IPS DF 6.9 (cell line): ENCODE measurements around the gene TBX2.
"Not testable (repeated sequence)": the region's sequence is repeated elsewhere in the genome, so short reads cannot be mapped to it uniquely, and the experiment has no call there.

Source experiments
- DNase-seq: peaks from one replicate; pipeline ENCODE4 v3.0.0-alpha.2; 2013; ENCODE audit warnings: low read depth, low spot score
- H3K27ac ChIP-seq: one replicate; pipeline ENCODE4 v1.5.1; 2013; ENCODE audit warnings: low read length, control low read depth
- H3K27me3 ChIP-seq: 2 replicates; pipeline ENCODE4 v1.6.1; 2013; ENCODE audit warnings: mild to moderate bottlenecking, low read length; ENCODE audit not compliant: control insufficient read depth, insufficient read depth
- H3K36me3 ChIP-seq: 2 replicates; pipeline ENCODE4 v1.6.1; 2013; ENCODE audit warnings: low read length; ENCODE audit not compliant: control insufficient read depth, insufficient read depth
- H3K4me1 ChIP-seq: 2 replicates; pipeline ENCODE4 v1.6.1; 2013; ENCODE audit warnings: low read length; ENCODE audit not compliant: control insufficient read depth, insufficient read depth
- H3K4me3 ChIP-seq: 2 replicates; pipeline ENCODE4 v1.5.1; 2013; ENCODE audit warnings: mild to moderate bottlenecking, low read length
- H3K9me3 ChIP-seq: 2 replicates; pipeline ENCODE4 v1.6.1; 2013; ENCODE audit warnings: low read length, inconsistent platforms; ENCODE audit not compliant: control insufficient read depth, insufficient read depth
- WGBS: extraction: QIAGEN DNeasy Blood & Tissue Kit; methylation state at CpG from one replicate; pipeline ENCODE4 v1.1.7; 2013; ENCODE audit warnings: mixed read lengths, missing lambda C conversion rate; ENCODE audit not compliant: insufficient read length, insufficient coverage; 5-methylcytosine and 5-hydroxymethylcytosine counted together

The TBX2 gene

GRCh38 chr17:61399131-61400065 lies at the start of gene TBX2:
Gene TBX2 (plus strand): TSS chr17:61399843. CDS start chr17:61400177, 334 bp downstream.
- WGBS: no CpG with 5 or more reads among the region's 98 CpGs
- Histone ChIP-seq H3K4me1 (peaks cover 17% of the 10 kb centered on the region), H3K27ac (no peak within 1 kb of the TSS), H3K27me3 (peaks cover 89% of the 10 kb centered on the region), H3K4me3 (peak within 1 kb of the TSS; percentile 16; the same call in 1 of the 2 replicates), H3K36me3 (no peaks in the 10 kb centered on the region), H3K9me3 (no peaks in the 10 kb centered on the region)
- no peak for DNase-seq

DNA sequence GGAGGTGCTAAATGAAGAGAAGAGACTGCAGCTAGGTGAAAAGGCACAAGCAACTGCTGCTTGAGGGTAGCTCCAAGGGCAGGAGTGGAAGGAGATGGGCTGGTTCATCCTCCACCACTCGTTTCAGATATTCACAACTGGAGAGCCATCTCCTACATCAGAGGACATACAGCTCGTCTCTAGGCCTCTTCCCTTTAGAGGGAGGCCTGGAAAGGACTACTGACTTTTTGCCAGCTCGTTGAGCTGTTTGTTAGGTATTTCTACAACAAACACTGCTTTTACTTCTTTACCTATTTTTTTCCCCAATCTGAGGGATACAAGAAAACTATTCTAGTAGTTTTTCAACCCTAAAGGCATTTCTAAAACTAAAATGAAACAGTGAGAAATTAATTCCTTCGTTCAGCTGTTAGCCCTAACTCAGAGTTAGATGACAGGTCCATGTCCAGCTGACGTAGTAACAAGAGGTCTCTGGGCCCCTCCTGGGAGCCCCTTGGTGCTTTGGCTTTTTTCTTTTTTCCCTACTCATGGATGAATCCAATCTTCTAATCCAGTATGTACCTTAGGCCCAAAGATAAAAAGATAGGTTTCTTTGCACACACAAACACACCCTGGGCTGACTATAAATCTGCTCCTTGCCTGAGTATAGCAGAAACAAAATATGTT lies 47.8 kb upstream of the TBX2 start:
- DNase-seq: no peak
- no peaks in the 10 kb centered on the region for H3K27me3 ChIP-seq
- WGBS: no CpG with 5 or more reads among the region's 5 CpGs
- H3K9me3 ChIP-seq: no peaks in the 10 kb centered on the region
- peaks cover 5% of the 10 kb centered on the region for H3K4me1 ChIP-seq
- H3K27ac ChIP-seq: no peak overlapping the region
- H3K4me3 ChIP-seq: no peak overlapping the region
- H3K36me3 ChIP-seq: no peaks in the 10 kb centered on the region

DNA sequence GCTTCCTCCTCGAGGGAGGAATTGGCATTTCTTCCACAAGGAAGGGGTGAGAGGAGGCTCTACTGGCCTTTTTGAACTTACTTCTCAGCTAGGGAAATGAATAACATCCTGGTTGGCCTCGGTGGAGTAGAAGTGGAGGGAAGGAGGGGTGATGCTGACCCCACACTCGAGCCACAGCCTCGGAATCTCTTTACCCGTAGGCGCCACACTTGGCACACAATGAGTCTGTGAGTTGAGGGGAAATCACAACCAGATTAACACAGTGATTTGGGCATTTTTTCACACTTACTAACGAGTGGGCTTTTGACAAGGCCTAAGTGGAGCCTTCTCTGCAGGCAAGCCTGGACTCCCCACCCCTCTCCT lies 47.3 kb upstream of the TBX2 start:
- no CpG with 5 or more reads among the region's 7 CpGs for WGBS
- no peaks in the 10 kb centered on the region for H3K27me3 ChIP-seq
- H3K4me3 ChIP-seq: no peak overlapping the region
- H3K9me3 ChIP-seq: no peaks in the 10 kb centered on the region
- DNase-seq: no peak
- H3K36me3 ChIP-seq: no peaks in the 10 kb centered on the region
- peaks cover 5% of the 10 kb centered on the region for H3K4me1 ChIP-seq
- H3K27ac ChIP-seq: no peak overlapping the region

DNA sequence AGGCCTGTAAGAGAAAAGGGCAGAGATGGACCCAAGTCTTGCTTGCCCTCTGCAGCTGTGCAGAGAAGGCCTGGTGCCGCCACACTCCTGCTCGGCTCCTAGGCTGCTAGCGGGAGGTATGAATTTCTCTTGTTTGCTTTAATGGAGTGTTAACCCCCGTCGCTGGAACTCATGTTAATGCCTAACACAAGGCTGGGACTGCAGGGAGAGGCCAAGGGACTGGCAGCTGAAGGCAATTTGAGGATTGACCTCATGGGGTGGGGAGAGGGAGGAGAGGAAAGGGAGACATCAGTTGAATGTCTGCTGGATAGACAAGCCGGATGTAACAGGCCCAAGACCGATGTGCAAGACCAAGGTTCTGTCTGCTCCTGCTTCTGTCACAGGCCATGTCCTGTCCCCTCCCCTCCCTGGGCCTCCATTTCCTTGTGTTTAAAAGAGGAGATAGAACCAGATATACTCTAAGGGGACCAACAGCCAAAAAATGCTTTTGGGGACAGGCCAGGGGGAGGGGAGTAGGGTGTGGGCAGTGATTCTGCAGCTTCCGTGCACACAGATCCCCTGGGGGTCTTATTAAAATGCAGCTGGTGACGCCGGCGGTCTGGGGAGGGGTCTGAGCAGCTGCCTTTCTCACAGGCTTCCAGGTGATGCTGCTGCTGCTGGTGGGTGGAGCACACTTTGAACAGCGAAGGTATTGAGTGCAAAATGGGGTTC lies 46.7 kb upstream of the TBX2 start:
- Histone ChIP-seq H3K27ac (no peak overlapping the region), H3K36me3 (no peaks in the 10 kb centered on the region), H3K4me3 (no peak overlapping the region), H3K27me3 (no peaks in the 10 kb centered on the region), H3K9me3 (no peaks in the 10 kb centered on the region), H3K4me1 (peaks cover 5% of the 10 kb centered on the region)
- WGBS: no CpG with 5 or more reads among the region's 12 CpGs
- DNase-seq: no peak

DNA sequence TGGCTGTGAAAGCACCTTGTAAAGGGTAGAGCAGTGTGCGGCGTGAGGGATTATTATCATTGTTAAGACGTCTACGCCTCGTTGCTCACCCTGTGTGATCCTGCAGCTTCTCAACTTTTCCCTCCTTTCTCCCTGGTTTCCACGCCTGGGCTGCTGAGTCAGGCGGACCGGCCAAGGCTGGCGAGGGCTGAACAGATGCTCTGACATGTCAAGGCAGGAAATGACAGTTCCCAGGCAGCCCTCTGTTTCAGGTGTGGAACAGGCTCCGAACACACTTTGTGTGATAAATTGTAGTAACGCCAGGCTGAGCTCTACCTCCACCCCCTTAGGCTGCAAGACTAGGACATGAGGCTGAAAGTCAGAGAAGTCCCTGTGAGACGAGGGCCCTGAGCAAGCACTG lies 46.0 kb upstream of the TBX2 start:
- Histone ChIP-seq H3K27ac (no peak overlapping the region), H3K36me3 (no peaks in the 10 kb centered on the region), H3K4me3 (no peak overlapping the region), H3K27me3 (no peaks in the 10 kb centered on the region), H3K4me1 (peaks cover 5% of the 10 kb centered on the region), H3K9me3 (no peaks in the 10 kb centered on the region)
- WGBS: no CpG with 5 or more reads among the region's 12 CpGs
- no peak for DNase-seq

DNA sequence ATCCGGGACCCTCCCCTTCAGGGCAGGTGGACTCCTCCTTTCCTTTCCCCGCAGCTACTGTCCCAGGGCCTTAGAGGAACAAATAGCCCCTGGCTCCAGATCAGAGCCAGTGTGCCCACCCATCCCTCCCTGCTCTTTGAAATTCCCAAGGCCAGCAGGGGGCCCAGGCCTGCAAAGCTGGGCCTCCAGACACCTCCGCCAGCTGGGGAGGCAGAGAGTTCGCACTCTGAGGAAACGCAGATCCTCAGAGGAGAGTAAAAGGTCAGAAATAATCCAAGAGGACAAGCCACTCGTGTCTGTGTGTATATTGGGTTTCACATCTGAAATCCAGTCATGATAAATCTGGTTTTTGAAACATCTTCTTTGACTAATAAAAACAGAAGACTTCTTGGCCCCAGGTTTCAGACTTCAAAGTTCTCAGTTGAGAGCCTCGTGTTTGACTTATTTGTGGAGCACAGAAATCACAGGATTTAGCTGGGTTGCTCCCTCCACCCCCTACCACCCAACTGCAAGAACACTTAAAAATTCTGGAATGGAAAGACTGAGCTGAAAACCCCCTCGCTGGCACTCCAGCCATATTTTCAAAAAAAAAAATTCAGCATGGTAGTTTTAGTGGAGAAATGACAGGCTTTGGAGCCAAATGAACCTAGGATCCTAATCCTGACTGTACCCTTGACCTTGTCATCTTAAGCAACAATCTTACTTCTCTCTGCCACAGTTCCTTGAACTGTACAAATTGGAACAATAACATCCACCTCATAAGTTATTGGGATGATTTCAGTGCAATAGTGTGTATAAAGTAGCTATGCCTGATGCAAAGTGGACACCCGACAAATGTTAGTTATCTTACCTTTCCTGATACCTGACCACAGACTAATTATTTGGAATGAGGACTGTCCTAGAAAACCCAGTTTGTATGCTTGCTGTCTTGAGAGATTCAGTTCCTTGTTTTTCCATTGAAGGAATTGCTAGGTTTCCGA lies 44.5 kb upstream of the TBX2 start:
- DNase-seq: no peak
- H3K27me3 ChIP-seq: no peaks in the 10 kb centered on the region
- H3K27ac ChIP-seq: no peak overlapping the region
- no CpG with 5 or more reads among the region's 10 CpGs for WGBS
- H3K36me3 ChIP-seq: no peaks in the 10 kb centered on the region
- H3K9me3 ChIP-seq: no peaks in the 10 kb centered on the region
- peaks cover 5% of the 10 kb centered on the region for H3K4me1 ChIP-seq
- H3K4me3 ChIP-seq: no peak overlapping the region

- not testable (repeated sequence) for H3K4me3 ChIP-seq, H3K4me1 ChIP-seq, H3K27ac ChIP-seq, H3K36me3 ChIP-seq, H3K27me3 ChIP-seq, DNase-seq, H3K9me3 ChIP-seq
- WGBS: no CpG with 5 or more reads among the region's 3 CpGs
Observed at GRCh38 chr17:61357061-61357460, 42.6 kb upstream of the TBX2 start.

- DNase-seq, H3K36me3 ChIP-seq, H3K9me3 ChIP-seq, H3K27me3 ChIP-seq, H3K4me1 ChIP-seq, H3K27ac ChIP-seq, H3K4me3 ChIP-seq: not testable (repeated sequence)
- WGBS: no CpG with 5 or more reads among the region's 9 CpGs
Observed at GRCh38 chr17:61359513-61359912, 40.1 kb upstream of the TBX2 start.

DNA sequence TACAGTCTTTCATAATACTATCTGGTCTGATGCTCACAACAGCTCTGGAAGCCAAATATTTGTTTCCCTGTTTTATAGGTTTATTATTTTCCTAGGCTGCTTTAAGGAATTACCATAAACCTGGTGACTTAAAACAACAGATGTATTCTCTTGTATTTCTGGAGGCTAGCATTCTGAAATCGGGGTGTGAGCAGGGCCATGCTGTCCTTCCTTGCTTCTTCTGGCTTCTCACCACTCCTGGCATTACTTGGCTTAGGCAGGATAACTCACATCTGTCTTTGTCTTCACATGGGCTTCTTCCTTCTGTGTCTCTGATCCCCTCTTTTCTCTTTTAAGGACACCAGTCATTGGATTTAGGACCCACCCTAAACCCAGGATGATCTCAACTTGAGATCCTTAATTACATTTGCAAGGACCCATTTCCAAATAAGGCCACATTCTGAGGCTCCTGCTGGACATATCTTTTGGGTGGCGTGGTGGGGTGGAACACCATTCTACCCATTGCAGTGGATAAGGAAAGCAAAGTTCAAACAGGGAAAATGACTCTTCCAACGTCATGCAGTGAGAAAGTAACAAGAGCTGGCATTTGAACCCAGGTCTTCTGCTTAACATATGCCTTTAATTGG lies 39.2 kb upstream of the TBX2 start:
- Histone ChIP-seq H3K9me3 (no peaks in the 10 kb centered on the region), H3K27me3 (no peaks in the 10 kb centered on the region), H3K36me3 (no peaks in the 10 kb centered on the region), H3K4me1 (no peaks in the 10 kb centered on the region), H3K4me3 (no peak overlapping the region), H3K27ac (no peak overlapping the region)
- WGBS: no CpG with 5 or more reads among the region's 3 CpGs
- DNase-seq: no peak
